H1 (cell line): ENCODE results near the gene PIF1. TPM values are rescaled to one million over a fixed set of nuclear protein-coding genes. Genes with fewer than 3 reads are reported as not detected.

Experiments used
- CTCF ChIA-PET: fragments of 300-600 bp; sonication (Branson Sonifier 250); formaldehyde crosslinking; loops from one replicate; lab custom pipeline; 2021; ENCODE audit not compliant: partially characterized antibody; lab: Charles Lee
- POLR2A ChIA-PET: fragments of 300-600 bp; sonication (Branson Sonifier 250); formaldehyde crosslinking; loops from one replicate; lab custom pipeline; 2021; ENCODE audit warnings: inconsistent platforms; ENCODE audit not compliant: partially characterized antibody; lab: Charles Lee
- DNase-seq, 2 experiments: peaks; one replicate each; pipeline versions ENCODE4 v3.0.0 to v3.0.0-alpha.2; 2010 to 2022; ENCODE audit warnings: low spot score in 2 of 2, low read depth in 1 of 2, mixed read lengths in 1 of 2
- FAIRE-seq: peaks from 2 replicates; lab custom pipeline; 2011; peaks lifted over from hg19 to GRCh38; lab: Jason Lieb, UNC
- H2AFZ ChIP-seq: 2 replicates; pipeline ENCODE4 v1.8.1; 2012; ENCODE audit warnings: low read length, inconsistent platforms
- H2AK5ac ChIP-seq: 2 replicates; pipeline ENCODE4 v1.6.1; 2013; ENCODE audit warnings: low read depth, low read length
- H2BK120ac ChIP-seq: replicated peaks from 2 replicates; pipeline ENCODE3; 2013; ENCODE audit warnings: low read depth, low read length, inconsistent platforms
- H2BK12ac ChIP-seq: 2 replicates; pipeline ENCODE4 v1.6.1; 2013; ENCODE audit warnings: low read depth, low read length
- H2BK15ac ChIP-seq: 2 replicates; pipeline ENCODE4 v1.6.1; 2013; ENCODE audit warnings: low read length
- H2BK20ac ChIP-seq: 2 replicates; pipeline ENCODE4 v1.6.1; 2013; ENCODE audit warnings: low read length
- H2BK5ac ChIP-seq: 2 replicates; pipeline ENCODE4 v1.6.1; 2013; ENCODE audit warnings: low read depth, low read length
- H3K14ac ChIP-seq: 2 replicates; pipeline ENCODE4 v1.6.1; 2013; ENCODE audit warnings: inconsistent platforms; ENCODE audit not compliant: insufficient read length
- H3K18ac ChIP-seq: 2 replicates; pipeline ENCODE4 v1.6.1; 2013; ENCODE audit warnings: low read length; ENCODE audit errors: extremely low read depth
- H3K23ac ChIP-seq: 2 replicates; pipeline ENCODE4 v1.6.1; 2013; ENCODE audit warnings: inconsistent platforms; ENCODE audit not compliant: insufficient read length
- H3K23me2 ChIP-seq: 2 replicates; pipeline ENCODE4 v1.6.1; 2013; ENCODE audit warnings: low read depth, low read length
- H3K27ac ChIP-seq: 2 replicates; pipeline ENCODE4 v1.6.1; 2011; ENCODE audit warnings: low read depth, low read length, inconsistent platforms
- H3K27me3 ChIP-seq, 4 experiments: replicated peaks in 1 of 4; 1 replicate in 1 of 4; 2 replicates in 3 of 4; pipeline versions ENCODE4 v1.6.1 to v1.8.1; 2011 to 2013; ENCODE audit warnings: low read length in 3 of 4, mild to moderate bottlenecking in 3 of 4, inconsistent platforms in 2 of 4, mixed read lengths in 2 of 4, moderate library complexity in 1 of 4; ENCODE audit not compliant: control insufficient read depth in 3 of 4, insufficient read depth in 3 of 4; ENCODE audit errors: extremely low read depth in 1 of 4
- H3K36me3 ChIP-seq, 4 experiments: 2 replicates each; pipeline versions ENCODE4 v1.6.1 to v1.8.1; 2011 to 2013; ENCODE audit warnings: mild to moderate bottlenecking in 4 of 4, low read length in 3 of 4, moderate library complexity in 2 of 4, control low read depth in 1 of 4, inconsistent platforms in 1 of 4; ENCODE audit not compliant: insufficient read depth in 4 of 4, control insufficient read depth in 2 of 4
- H3K4ac ChIP-seq: replicated peaks from 2 replicates; pipeline ENCODE3; 2013; ENCODE audit warnings: low read length, low read depth, mixed read lengths, inconsistent platforms; ENCODE audit not compliant: insufficient read length
- H3K4me1 ChIP-seq, 4 experiments: replicated peaks in 1 of 4; 1 replicate in 1 of 4; 2 replicates in 3 of 4; pipeline versions ENCODE4 v1.6.1 to v1.8.1; 2011 to 2013; ENCODE audit warnings: low read length in 3 of 4, inconsistent platforms in 2 of 4, mixed read lengths in 1 of 4; ENCODE audit not compliant: insufficient read depth in 4 of 4, control insufficient read depth in 3 of 4
- H3K4me2 ChIP-seq, 2 experiments: 2 replicates each; pipeline versions ENCODE4 v1.6.1 to v1.8.1; 2011 to 2013; ENCODE audit warnings: low read depth in 2 of 2, low read length in 2 of 2, control low read depth in 1 of 2, inconsistent platforms in 1 of 2, mild to moderate bottlenecking in 1 of 2; ENCODE audit not compliant: insufficient read depth in 1 of 2
- H3K4me3 ChIP-seq, 4 experiments: fragments of 200-600, 300-600 bp in 1 of 4; sonication (generic), shearing (Covaris generic), sonication (Bioruptor Twin) in 1 of 4; 2 replicates each; pipeline versions ENCODE4 v1.5.1 to v1.8.1; 2011 to 2016; ENCODE audit warnings: low read length in 4 of 4, low read depth in 3 of 4, control low read depth in 2 of 4, inconsistent platforms in 2 of 4, mild to moderate bottlenecking in 2 of 4, mixed read lengths in 1 of 4, moderate library complexity in 1 of 4; ENCODE audit not compliant: insufficient read depth in 2 of 4; ENCODE audit errors: extremely low read depth in 1 of 4
- H3K56ac ChIP-seq: replicated peaks from 2 replicates; pipeline ENCODE3; 2013; ENCODE audit warnings: low read depth, mild to moderate bottlenecking, mixed read lengths, low read length, inconsistent platforms; ENCODE audit not compliant: insufficient read length
- H3K79me1 ChIP-seq: 2 replicates; pipeline ENCODE4 v1.6.1; 2013; ENCODE audit warnings: low read depth, low read length, control low read depth
- H3K79me2 ChIP-seq, 2 experiments: 2 replicates each; pipeline versions ENCODE4 v1.6.1 to v1.8.1; 2012 to 2013; ENCODE audit warnings: low read length in 2 of 2, mild to moderate bottlenecking in 2 of 2, inconsistent platforms in 1 of 2; ENCODE audit not compliant: insufficient read depth in 2 of 2, control insufficient read depth in 1 of 2
- H3K9ac ChIP-seq, 4 experiments: replicated peaks in 1 of 4; 1 replicate in 1 of 4; 2 replicates in 3 of 4; pipeline versions ENCODE4 v1.6.1 to v1.8.1; 2011 to 2013; ENCODE audit warnings: low read depth in 3 of 4, low read length in 3 of 4, control low read depth in 2 of 4, mild to moderate bottlenecking in 2 of 4, moderate library complexity in 2 of 4, inconsistent platforms in 1 of 4; ENCODE audit errors: extremely low read depth in 1 of 4
- H3K9me3 ChIP-seq, 2 experiments: 2 replicates each; pipeline versions ENCODE4 v1.6.1 to v1.8.1; 2012 to 2013; ENCODE audit warnings: mild to moderate bottlenecking in 2 of 2, moderate library complexity in 2 of 2, control low read depth in 1 of 2, inconsistent platforms in 1 of 2, low read depth in 1 of 2, low read length in 1 of 2, mixed read lengths in 1 of 2; ENCODE audit not compliant: insufficient read depth in 2 of 2
- H4K20me1 ChIP-seq, 2 experiments: replicated peaks in 1 of 2; 2 replicates each; pipeline versions ENCODE3 to v1.8.1; 2011 to 2013; ENCODE audit warnings: inconsistent platforms in 2 of 2, low read length in 2 of 2, mild to moderate bottlenecking in 1 of 2; ENCODE audit not compliant: insufficient read depth in 2 of 2, control insufficient read depth in 1 of 2
- H4K5ac ChIP-seq: 2 replicates; pipeline ENCODE4 v1.6.1; 2013; ENCODE audit warnings: low read length, low read depth, mixed read lengths, inconsistent platforms; ENCODE audit not compliant: insufficient read length
- H4K8ac ChIP-seq: 2 replicates; pipeline ENCODE4 v1.8.0; 2013; ENCODE audit warnings: mild to moderate bottlenecking, moderate library complexity, low read length, inconsistent platforms; ENCODE audit not compliant: insufficient read depth; ENCODE audit errors: extremely low read depth
- H4K91ac ChIP-seq: replicated peaks from 2 replicates; pipeline ENCODE3; 2013; ENCODE audit warnings: low read length, mixed read lengths, inconsistent platforms; ENCODE audit not compliant: insufficient read length
- ASH2L ChIP-seq: fragments of 200-600, 300-600 bp; sonication (generic); IDR thresholded peaks from one replicate; pipeline ENCODE4 v1.7.1; 2017; ENCODE audit warnings: low read length
- EGR1 ChIP-seq: IDR thresholded peaks from 2 replicates; pipeline ENCODE4 v1.6.1; 2011; ENCODE audit warnings: low read depth, low read length, borderline replicate concordance
- JUN ChIP-seq: IDR thresholded peaks from 2 replicates; pipeline ENCODE4 v1.6.1; 2011; ENCODE audit warnings: low read depth, mild to moderate bottlenecking, improper control_type of control experiment, low read length
- MAFK ChIP-seq: IDR thresholded peaks from 2 replicates; pipeline ENCODE4 v1.6.1; 2012; ENCODE audit warnings: low read depth, mild to moderate bottlenecking, improper control_type of control experiment, low read length
- MAX ChIP-seq: IDR thresholded peaks from 2 replicates; pipeline ENCODE4 v1.6.1; 2012; ENCODE audit warnings: inconsistent platforms
- POLR2AphosphoS5 ChIP-seq: IDR thresholded peaks from 2 replicates; pipeline ENCODE4 v1.6.1; 2011; ENCODE audit warnings: low read depth, low read length
- RFX5 ChIP-seq: IDR thresholded peaks from 2 replicates; pipeline ENCODE4 v1.6.1; 2011; ENCODE audit warnings: low read depth, low read length, improper control_type of control experiment, borderline replicate concordance
- RXRA ChIP-seq: IDR thresholded peaks from 2 replicates; pipeline ENCODE4 v1.6.1; 2011; ENCODE audit warnings: low read depth, mild to moderate bottlenecking, low read length, moderate library complexity; ENCODE audit not compliant: insufficient read depth
- SRF ChIP-seq: IDR thresholded peaks from 2 replicates; pipeline ENCODE4 v1.6.1; 2011; ENCODE audit warnings: mild to moderate bottlenecking, low read depth, low read length, moderate library complexity
- SUZ12 ChIP-seq: fragments of 200-600 bp; sonication (generic); IDR thresholded peaks from 2 replicates; pipeline ENCODE4 v1.6.1; 2012; ENCODE audit warnings: mild to moderate bottlenecking, inconsistent platforms, low read length, moderate library complexity, mixed read lengths
- TEAD4 ChIP-seq: IDR thresholded peaks from 2 replicates; pipeline ENCODE4 v1.6.1; 2012; ENCODE audit warnings: low read depth, low read length, inconsistent platforms, mixed read lengths
- USF2 ChIP-seq: IDR thresholded peaks from 2 replicates; pipeline ENCODE4 v1.6.1; 2011; ENCODE audit warnings: low read length, improper control_type of control experiment
- WGBS, 2 experiments: shearing (Covaris generic) in 1 of 2; methylation state at CpG; one replicate each; pipeline versions ENCODE4 v1.1.6 to v1.1.7; 2013 to 2015; ENCODE audit warnings: low lambda C conversion rate in 2 of 2, mixed read lengths in 2 of 2, inconsistent platforms in 1 of 2, low coverage in 1 of 2, missing lambda C conversion rate in 1 of 2; ENCODE audit not compliant: insufficient replicate concordance in 2 of 2, insufficient coverage in 1 of 2, insufficient read length in 1 of 2; ENCODE audit errors: extremely low coverage in 1 of 2, missing lambda C conversion rate in 1 of 2; 5-methylcytosine and 5-hydroxymethylcytosine counted together
- polyA plus RNA-seq, 7 experiments: library from polyadenylated mRNA; depleted of rRNA in 3 of 7; stranded (reverse) in 5 of 7; unstranded in 2 of 7; fragments of >200 nt in 5 of 7; fragments of 200-250 nt in 2 of 7; gene quantifications; 1 replicate in 5 of 7; 2 replicates in 1 of 7; 4 replicates in 1 of 7; pipeline versions ENCODE4 v1.2.1 to v1.2.3, GENCODE V29; 2011 to 2013; ENCODE audit warnings: missing spikeins in 2 of 7, mixed read lengths in 2 of 7
- total RNA-seq: library from RNA; stranded (reverse); fragmentation: NEBNext Ultra II Directional; extraction: Animal tissue kit (Norgen Biotek cat#: 25700); gene quantifications from 2 replicates; pipeline ENCODE4 v1.2.1, GENCODE V29; 2021

The PIF1 gene
- total and polyA plus RNA-seq, 2 of the 8 experiments (the other 6 are each of a cell fraction or from before 2014, with no cell fraction given): 73.3 to 138 TPM

- Histone ChIP-seq H2BK20ac (no peak overlapping the region), H2BK15ac (no peak overlapping the region), H2BK120ac (no peak overlapping the region), H3K9me3 (no peaks in the 10 kb centered on the region), H4K91ac (no peak overlapping the region), H2AK5ac (no peak overlapping the region; the same call in 1 of the 2 replicates), H3K14ac (no peak overlapping the region), H3K23me2 (peaks cover 14% of the 10 kb centered on the region), H2BK5ac (peak overlapping the region; percentile 2; the same call in 1 of the 2 replicates), H3K18ac (0 out of 2 replicates have a peak overlapping the region, but pooled peaks have one; percentile 20), H3K79me1 (peaks cover 10% of the 10 kb centered on the region; the same call in 1 of the 2 replicates), H4K20me1 (peaks cover 8% of the 10 kb centered on the region in 2 experiments), H3K79me2 (peaks cover 53 to 93% of the 10 kb centered on the region in 2 experiments), H3K4ac (no peak overlapping the region), H3K9ac (peak overlapping the region in 1 of 4 experiments; percentile 33; a peak in 1 of 7 replicates), H3K23ac (no peak overlapping the region), H3K27ac (peak overlapping the region; percentile 13; the same call in 1 of the 2 replicates), H3K56ac (no peak overlapping the region), H3K4me2 (peak overlapping the region; percentile 93 to 94), H3K27me3 (no peaks in the 10 kb centered on the region), H2AFZ (no peak overlapping the region), H3K4me1 (peaks cover 22 to 32% (median 28%) of the 10 kb centered on the region in 4 experiments), H3K4me3 (peak overlapping the region; percentile 10 to 73 (median 14); a peak in 5 of 8 replicates), H3K36me3 (0 out of 8 replicates have a peak, but pooled peaks cover 0 to 5% (median 0%) of the 10 kb centered on the region in 4 experiments), H4K8ac (no peak overlapping the region), H2BK12ac (no peak overlapping the region), H4K5ac (no peak overlapping the region)
- ChIA-PET POLR2A (interaction anchor here (0.7 to 3.8 kb wide), 10 partner anchors 9 to 93 kb away, joined by 3 to 46 read pairs (median 3); no protein-coding TSS in a partner anchor), CTCF (interaction anchor here (0.7 to 46.3 kb wide), 3 partner anchors 10 to 39 kb away, joined by 3 to 883 read pairs (median 5); no protein-coding TSS in a partner anchor)
- FAIRE-seq (peak; percentile 65), DNase-seq (no peak)
- 40% methylated on average over 3 of the region's 3 CpGs; no CpG with 5 or more reads in 1 of the 2 experiments for WGBS, 2 experiments
- TF ChIP-seq POLR2AphosphoS5: peak; percentile 37; the same call in 1 of the 2 replicates
- TF ChIP-seq USF2: no peak
- TF ChIP-seq JUN: no peak
- TF ChIP-seq SRF: no peak
- TF ChIP-seq RFX5: no peak
- TF ChIP-seq MAX: 0 out of 2 replicates have a peak, but pooled peaks have one; percentile 47
- no peak for TF ChIP-seq MAFK
- no peak for TF ChIP-seq RXRA
- TF ChIP-seq ASH2L: no peak
- TF ChIP-seq TEAD4: peak; percentile 70
- TF ChIP-seq EGR1: peak; percentile 61; the same call in 1 of the 2 replicates
- TF ChIP-seq SUZ12: no peak
Observed at GRCh38 chr15:64772488-64772887, 53.0 kb downstream of the PIF1 start.
